ENCODE measurements around the gene SERPINA12. TPM values are rescaled to one million over a fixed set of nuclear protein-coding genes. Genes with fewer than 3 reads are reported as not detected.
A peak's percentile ranks its signal among the peaks of the same experiment; 100 is the strongest.

The SERPINA12 gene
- total and polyA plus RNA-seq, 2 of the 13 experiments (the other 11 are each of a cell fraction or from before 2014, with no cell fraction given) = 0.08 TPM; not detected in 1

DNA sequence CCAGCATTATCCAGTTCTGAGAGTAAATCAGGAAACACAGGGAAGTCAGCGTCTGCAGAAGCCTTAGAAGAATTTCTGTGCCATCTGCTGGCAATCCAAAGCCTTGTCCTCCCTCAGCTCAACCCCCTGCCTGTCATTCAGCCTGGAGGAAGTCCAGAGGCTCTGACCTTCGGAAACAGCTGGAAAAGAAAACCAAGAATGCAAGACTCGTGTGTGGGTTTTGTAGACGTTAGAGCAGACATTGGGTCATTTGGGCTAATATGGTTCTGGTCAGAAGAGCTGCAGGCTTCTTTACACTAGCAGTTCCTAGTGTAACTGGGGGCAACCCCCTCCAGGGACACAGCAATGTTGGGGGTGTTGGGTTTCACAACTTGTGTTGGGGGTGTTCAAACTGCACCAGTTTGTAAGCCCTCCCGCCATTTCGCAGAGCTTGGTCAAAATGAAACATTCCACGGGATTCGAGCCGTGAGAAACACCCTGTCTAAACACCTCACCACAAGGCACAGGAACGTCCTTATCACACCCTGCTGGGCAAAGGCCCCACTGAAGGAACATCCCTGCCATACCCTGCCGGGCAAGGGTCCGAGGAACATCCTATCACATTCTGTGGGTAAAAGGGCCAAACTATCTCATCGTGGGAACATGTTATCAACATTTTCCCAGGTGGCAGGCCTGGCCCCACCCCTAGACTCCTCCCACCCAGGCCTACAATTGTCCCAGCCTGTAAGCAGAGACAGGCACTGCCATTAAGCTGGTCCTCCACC lies 30.9 kb upstream of the SERPINA12 start (continued):
- TF ChIP-seq, protein P1, sequence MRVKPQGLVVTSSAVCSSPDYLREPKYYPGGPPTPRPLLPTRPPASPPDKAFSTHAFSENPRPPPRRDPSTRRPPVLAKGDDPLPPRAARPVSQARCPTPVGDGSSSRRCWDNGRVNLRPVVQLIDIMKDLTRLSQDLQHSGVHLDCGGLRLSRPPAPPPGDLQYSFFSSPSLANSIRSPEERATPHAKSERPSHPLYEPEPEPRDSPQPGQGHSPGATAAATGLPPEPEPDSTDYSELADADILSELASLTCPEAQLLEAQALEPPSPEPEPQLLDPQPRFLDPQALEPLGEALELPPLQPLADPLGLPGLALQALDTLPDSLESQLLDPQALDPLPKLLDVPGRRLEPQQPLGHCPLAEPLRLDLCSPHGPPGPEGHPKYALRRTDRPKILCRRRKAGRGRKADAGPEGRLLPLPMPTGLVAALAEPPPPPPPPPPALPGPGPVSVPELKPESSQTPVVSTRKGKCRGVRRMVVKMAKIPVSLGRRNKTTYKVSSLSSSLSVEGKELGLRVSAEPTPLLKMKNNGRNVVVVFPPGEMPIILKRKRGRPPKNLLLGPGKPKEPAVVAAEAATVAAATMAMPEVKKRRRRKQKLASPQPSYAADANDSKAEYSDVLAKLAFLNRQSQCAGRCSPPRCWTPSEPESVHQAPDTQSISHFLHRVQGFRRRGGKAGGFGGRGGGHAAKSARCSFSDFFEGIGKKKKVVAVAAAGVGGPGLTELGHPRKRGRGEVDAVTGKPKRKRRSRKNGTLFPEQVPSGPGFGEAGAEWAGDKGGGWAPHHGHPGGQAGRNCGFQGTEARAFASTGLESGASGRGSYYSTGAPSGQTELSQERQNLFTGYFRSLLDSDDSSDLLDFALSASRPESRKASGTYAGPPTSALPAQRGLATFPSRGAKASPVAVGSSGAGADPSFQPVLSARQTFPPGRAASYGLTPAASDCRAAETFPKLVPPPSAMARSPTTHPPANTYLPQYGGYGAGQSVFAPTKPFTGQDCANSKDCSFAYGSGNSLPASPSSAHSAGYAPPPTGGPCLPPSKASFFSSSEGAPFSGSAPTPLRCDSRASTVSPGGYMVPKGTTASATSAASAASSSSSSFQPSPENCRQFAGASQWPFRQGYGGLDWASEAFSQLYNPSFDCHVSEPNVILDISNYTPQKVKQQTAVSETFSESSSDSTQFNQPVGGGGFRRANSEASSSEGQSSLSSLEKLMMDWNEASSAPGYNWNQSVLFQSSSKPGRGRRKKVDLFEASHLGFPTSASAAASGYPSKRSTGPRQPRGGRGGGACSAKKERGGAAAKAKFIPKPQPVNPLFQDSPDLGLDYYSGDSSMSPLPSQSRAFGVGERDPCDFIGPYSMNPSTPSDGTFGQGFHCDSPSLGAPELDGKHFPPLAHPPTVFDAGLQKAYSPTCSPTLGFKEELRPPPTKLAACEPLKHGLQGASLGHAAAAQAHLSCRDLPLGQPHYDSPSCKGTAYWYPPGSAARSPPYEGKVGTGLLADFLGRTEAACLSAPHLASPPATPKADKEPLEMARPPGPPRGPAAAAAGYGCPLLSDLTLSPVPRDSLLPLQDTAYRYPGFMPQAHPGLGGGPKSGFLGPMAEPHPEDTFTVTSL (CRISPR knock-in tag; IDR thresholded peaks at IDR 0.05; ENCODE audit: borderline replicate concordance) = no peak
- TF ChIP-seq, protein P2, sequence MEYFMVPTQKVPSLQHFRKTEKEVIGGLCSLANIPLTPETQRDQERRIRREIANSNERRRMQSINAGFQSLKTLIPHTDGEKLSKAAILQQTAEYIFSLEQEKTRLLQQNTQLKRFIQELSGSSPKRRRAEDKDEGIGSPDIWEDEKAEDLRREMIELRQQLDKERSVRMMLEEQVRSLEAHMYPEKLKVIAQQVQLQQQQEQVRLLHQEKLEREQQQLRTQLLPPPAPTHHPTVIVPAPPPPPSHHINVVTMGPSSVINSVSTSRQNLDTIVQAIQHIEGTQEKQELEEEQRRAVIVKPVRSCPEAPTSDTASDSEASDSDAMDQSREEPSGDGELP (IDR thresholded peaks at IDR 0.05; ENCODE audit: borderline replicate concordance, low read depth) = peak; percentile 80; the same call in 1 of the 2 replicates
- TF ChIP-seq ZNF556 (CRISPR knock-in tag; IDR thresholded peaks at IDR 0.05; ENCODE audit: borderline replicate concordance) (no peak), SAP130 (CRISPR knock-in tag; IDR thresholded peaks at IDR 0.05; ENCODE audit: low read depth) (peak; percentile 70), ELF3 (CRISPR knock-in tag; IDR thresholded peaks at IDR 0.05) (peak; percentile 69), SIN3B (IDR thresholded peaks at IDR 0.05; ENCODE audit: low read length) (no peak), ZNF792 (CRISPR knock-in tag; IDR thresholded peaks at IDR 0.05) (no peak), SMC3 (IDR thresholded peaks at IDR 0.05; ENCODE audit: low read length) (peak; percentile 42; the same call in 1 of the 2 replicates), CBX1 (IDR thresholded peaks at IDR 0.05; ENCODE audit: low read depth) (no peak), RCOR2 (CRISPR knock-in tag; IDR thresholded peaks at IDR 0.05) (0 out of 2 replicates have a peak, but pooled peaks have one; percentile 18), NR2F6 (IDR thresholded peaks at IDR 0.05) (0 out of 2 replicates have a peak, but pooled peaks have one; percentile 26), NR2F6 (CRISPR knock-in tag; IDR thresholded peaks at IDR 0.05) (no peak), KDM2A (CRISPR knock-in tag; IDR thresholded peaks at IDR 0.05; ENCODE audit: borderline replicate concordance, low read depth) (0 out of 2 replicates have a peak, but pooled peaks have one; percentile 20), GPN1 (CRISPR knock-in tag; IDR thresholded peaks at IDR 0.05; ENCODE audit: borderline replicate concordance) (no peak)
- TF ChIP-seq, protein P3, sequence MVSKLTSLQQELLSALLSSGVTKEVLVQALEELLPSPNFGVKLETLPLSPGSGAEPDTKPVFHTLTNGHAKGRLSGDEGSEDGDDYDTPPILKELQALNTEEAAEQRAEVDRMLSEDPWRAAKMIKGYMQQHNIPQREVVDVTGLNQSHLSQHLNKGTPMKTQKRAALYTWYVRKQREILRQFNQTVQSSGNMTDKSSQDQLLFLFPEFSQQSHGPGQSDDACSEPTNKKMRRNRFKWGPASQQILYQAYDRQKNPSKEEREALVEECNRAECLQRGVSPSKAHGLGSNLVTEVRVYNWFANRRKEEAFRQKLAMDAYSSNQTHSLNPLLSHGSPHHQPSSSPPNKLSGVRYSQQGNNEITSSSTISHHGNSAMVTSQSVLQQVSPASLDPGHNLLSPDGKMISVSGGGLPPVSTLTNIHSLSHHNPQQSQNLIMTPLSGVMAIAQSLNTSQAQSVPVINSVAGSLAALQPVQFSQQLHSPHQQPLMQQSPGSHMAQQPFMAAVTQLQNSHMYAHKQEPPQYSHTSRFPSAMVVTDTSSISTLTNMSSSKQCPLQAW (CRISPR knock-in tag; IDR thresholded peaks at IDR 0.05) = 0 out of 2 replicates have a peak, but pooled peaks have one; percentile 51
- TF ChIP-seq, protein P4, sequence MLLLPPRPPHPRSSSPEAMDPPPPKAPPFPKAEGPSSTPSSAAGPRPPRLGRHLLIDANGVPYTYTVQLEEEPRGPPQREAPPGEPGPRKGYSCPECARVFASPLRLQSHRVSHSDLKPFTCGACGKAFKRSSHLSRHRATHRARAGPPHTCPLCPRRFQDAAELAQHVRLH (CRISPR knock-in tag; IDR thresholded peaks at IDR 0.05; ENCODE audit: borderline replicate concordance, low read depth) = 0 out of 2 replicates have a peak, but pooled peaks have one; percentile 70
- TF ChIP-seq, protein P5, sequence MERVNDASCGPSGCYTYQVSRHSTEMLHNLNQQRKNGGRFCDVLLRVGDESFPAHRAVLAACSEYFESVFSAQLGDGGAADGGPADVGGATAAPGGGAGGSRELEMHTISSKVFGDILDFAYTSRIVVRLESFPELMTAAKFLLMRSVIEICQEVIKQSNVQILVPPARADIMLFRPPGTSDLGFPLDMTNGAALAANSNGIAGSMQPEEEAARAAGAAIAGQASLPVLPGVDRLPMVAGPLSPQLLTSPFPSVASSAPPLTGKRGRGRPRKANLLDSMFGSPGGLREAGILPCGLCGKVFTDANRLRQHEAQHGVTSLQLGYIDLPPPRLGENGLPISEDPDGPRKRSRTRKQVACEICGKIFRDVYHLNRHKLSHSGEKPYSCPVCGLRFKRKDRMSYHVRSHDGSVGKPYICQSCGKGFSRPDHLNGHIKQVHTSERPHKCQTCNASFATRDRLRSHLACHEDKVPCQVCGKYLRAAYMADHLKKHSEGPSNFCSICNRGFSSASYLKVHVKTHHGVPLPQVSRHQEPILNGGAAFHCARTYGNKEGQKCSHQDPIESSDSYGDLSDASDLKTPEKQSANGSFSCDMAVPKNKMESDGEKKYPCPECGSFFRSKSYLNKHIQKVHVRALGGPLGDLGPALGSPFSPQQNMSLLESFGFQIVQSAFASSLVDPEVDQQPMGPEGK (CRISPR knock-in tag; IDR thresholded peaks at IDR 0.05) = peak; percentile 52
- TF ChIP-seq, protein P6, sequence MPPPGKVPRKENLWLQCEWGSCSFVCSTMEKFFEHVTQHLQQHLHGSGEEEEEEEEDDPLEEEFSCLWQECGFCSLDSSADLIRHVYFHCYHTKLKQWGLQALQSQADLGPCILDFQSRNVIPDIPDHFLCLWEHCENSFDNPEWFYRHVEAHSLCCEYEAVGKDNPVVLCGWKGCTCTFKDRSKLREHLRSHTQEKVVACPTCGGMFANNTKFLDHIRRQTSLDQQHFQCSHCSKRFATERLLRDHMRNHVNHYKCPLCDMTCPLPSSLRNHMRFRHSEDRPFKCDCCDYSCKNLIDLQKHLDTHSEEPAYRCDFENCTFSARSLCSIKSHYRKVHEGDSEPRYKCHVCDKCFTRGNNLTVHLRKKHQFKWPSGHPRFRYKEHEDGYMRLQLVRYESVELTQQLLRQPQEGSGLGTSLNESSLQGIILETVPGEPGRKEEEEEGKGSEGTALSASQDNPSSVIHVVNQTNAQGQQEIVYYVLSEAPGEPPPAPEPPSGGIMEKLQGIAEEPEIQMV (CRISPR knock-in tag; IDR thresholded peaks at IDR 0.05; ENCODE audit: low read depth) = peak; percentile 5; the same call in 1 of the 2 replicates

Measured in HepG2 (cell line).